GM19395 (cell line): ENCODE results near the gene OR10K2.
"Not testable (repeated sequence)": the region's sequence is repeated elsewhere in the genome, so short reads cannot be mapped to it uniquely, and the experiment has no call there.

Experiments
- ATAC-seq: cut with Tn5 transposase; IDR thresholded peaks from one replicate; pipeline ENCODE4 v1.9.1; 2021; ENCODE audit warnings: mild to moderate bottlenecking, moderate library complexity; ENCODE audit not compliant: unreplicated experiment

Gene OR10K2, protein sequence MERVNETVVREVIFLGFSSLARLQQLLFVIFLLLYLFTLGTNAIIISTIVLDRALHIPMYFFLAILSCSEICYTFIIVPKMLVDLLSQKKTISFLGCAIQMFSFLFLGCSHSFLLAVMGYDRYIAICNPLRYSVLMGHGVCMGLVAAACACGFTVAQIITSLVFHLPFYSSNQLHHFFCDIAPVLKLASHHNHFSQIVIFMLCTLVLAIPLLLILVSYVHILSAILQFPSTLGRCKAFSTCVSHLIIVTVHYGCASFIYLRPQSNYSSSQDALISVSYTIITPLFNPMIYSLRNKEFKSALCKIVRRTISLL

DNA sequence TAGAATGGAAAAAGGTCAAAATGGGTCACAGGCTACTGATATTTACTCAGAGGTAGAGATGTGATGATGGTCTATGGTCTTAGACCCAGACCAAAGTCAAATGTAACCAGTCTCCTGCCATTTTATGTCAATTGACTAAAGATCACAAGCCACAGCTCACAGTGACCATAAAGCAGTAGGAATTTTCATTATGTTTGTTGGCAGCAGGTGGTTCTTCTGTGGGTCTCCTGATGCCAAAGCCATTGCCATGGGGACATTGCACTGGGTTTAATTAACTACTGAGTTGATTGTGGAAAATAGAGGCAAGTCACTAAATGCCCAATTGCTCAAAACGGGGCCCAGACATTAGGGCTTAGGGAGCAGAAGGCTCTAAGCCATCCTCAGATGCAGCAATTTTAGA lies at the start of gene OR10K2:
Gene OR10K2, minus strand, starts transcription at position 101 of the 400 bp plus-strand sequence. CDS start 5,371 bp downstream, outside the sequence.
- no peak for ATAC-seq

DNA sequence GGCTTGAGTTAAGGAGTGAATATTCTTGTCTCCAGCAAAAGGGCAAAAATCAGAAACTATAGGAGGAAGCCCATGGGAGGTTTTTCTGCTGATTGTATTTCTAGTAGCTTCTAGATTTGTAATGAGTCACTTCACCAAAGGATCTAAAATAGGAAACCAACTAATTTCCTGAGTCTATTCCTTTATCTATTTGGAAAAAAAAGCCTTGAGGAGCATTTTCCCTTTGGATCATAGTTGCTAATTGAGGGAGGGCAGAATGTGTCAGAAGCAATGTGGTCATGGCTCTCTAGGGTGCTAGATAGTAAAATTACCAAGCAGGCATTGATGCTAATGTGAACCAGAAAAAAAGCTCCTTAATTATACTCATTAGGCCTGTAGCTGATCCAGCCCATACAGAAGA lies 45.9 kb upstream of the OR10K2 start, which contains the start of gene OR10R2:
Gene OR10R2, plus strand, starts transcription at position 301 of the 400 bp plus-strand sequence. CDS start 106 bp downstream, outside the sequence.
- ATAC-seq, result no peak

DNA sequence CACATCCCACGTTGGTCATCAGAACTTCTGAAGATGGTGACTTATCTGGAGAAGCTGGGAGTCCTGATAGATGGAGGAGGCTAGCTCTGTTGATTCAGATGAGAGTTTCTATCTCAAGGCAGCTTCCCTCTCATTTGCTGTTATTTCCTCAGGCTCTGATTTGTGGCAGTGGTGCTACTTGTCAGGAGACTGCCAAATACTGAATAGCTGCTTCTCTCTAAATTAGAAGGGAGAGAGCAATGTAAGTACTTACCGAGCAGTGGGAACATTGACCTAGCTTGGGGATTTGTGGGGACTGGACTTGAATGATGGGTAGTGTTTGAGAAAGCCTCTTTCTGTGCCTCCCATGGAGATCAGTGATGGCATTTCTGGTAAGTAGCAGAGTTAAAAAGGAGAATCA lies 35.5 kb upstream of the OR10K2 start, which contains the start of gene OR10K1:
Gene OR10K1, plus strand, starts transcription at position 301 of the 400 bp plus-strand sequence. CDS start 3,728 bp downstream, outside the sequence.
- no peak for ATAC-seq

DNA sequence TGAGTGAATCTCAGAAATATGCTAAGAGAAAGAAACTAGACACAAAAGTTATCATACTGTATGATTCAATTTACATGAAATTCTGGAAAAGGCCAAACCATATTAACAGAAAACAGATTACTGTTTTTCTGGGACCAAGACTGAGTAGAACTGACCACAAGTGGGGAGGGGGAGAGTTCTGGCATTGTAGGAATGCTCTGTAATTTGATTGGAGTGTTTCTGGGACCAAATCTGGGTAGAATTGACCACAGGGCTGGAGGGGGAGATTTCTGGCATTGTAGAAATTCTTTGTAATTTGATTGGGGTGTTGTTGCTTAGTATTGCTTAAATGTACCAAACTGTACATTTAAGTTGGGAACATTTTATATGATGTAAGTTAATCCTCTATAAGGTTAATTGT lies 32.2 kb upstream of the OR10K2 start:
- ATAC-seq, result no peak

DNA sequence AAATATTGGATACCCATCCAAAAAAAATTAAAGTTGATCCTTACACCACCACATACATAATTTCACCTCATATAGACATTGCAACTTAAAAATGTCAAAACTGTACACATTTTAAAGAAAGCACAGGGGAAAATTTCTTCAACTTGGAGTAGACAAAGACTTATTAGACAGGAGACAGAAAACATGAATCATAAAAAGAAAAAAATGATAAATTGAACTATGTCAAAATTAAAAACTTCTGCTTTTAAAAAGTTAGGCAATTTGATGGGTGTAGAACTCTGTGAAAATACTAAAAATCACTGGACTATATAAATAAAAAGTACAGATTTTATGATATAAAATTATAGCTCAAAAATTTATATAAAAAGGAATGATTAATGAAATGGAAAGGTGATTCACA lies 31.2 kb upstream of the OR10K2 start:
- ATAC-seq, result no peak

DNA sequence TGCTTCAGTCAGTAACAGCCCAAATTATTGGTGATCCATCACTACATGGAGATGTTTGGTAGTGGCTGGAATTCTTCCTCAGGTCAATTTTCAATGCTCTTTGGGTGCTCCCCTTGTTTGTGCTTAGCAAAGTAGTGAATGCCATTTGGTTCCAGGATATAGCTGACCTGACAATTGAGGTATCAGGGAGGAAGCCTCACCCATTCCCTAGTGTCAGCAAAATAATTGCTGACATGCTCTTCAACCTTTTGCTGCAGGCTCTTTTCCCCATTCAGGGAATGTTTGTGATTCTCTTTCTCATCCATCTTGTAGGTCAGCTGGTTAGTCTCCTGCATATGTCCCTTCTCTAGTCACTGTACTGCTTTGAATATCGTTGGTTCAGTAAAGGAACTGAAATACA lies 28.5 kb upstream of the OR10K2 start:
- no peak for ATAC-seq

DNA sequence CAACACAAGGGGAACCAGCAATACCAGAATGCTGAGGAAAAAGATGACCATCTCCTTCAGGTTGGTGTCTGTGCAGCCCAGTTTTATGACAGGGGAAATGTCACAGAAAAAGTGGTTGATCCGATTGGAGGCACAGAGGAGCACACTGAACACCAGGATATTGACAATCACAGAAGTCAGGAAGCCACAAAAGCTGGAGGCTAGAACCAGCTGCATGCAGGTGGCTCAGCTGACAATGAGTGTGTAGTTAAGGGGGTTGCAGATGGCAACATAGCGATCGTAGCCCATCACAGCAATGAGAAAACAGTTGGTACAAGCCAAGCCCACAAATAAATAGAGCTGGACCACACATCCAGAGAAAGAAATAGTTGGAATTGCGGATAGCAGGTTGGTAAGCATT lies 19.3 kb upstream of the OR10K2 start:
- ATAC-seq, result no peak

DNA sequence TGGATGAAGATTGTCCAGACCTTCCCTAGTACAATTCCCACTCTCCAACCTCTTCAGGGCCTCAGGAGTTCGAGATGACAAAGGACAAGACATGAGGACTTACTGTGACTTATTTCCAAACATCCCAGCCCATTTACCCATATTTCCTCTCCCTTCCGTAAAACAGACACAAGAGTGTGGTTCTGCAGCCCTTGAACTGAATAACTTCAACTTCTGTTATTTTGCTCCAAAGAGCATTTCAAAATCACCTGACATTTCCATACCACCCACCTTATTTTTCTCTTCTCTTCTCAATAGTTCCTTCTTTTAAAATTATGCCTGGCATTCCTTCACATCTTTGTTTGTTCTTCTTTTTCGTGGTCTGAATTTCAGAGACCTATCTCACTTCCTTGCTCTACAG lies 8.7 kb upstream of the OR10K2 start:
- no peak for ATAC-seq

DNA sequence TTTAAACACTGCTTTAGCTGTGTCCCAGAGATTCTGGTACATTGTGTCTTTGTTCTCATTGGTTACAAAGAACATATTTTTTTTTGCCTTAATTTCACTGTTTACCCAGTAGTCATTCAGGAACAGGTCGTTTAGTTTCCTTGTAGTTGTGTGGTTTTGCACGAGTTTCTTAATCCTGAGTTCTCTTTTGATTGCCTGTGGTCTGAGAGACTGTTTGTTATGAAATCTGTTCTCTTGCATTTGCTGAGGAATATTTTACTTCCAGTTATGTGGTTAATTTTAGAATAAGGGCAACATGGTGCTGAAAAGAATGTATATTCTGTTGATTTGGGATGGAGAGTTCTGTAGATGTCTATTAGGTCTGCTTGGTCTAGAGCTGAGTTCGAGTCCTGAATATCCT lies 4.1 kb upstream of the OR10K2 start:
- not testable (repeated sequence) for ATAC-seq

DNA sequence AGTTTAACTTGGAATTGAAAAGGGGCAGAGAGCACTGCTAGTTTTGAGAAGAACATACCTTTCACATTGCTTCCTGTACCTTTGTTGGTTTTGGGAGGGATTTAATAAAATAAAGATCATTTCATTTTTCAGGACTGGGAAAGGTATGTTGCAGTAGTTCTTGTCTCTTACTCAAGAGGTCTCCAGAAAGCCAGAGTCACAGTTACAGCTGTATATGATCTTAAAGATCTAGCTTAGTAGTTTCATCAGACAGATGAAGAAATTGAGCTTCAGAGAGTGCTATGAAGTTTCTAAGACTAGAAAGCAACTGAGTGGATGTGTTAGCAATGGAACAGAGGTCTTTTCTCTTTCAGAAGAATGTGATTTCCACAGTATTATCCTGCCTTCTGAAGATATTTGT lies 1.0 kb downstream of the OR10K2 start:
- no peak for ATAC-seq

DNA sequence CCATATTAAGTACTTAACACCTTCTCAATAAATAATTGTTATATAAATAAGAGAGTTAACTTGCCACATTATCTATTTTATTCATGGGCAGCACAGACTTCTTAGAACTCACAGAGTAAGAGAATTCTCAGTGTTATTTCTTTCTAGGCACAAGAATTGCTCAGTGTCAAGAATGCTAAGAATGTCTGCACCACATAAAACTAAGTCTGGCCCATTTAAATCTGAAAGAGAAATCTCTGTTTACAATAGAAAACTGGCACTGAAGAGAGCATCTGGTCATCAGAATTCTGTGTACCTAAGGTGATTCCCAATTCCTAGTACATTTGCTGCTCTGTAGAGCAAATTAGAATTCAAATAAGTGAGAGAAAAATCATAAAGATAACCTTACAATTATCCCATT lies 3.8 kb downstream of the OR10K2 start:
- ATAC-seq, result no peak

DNA sequence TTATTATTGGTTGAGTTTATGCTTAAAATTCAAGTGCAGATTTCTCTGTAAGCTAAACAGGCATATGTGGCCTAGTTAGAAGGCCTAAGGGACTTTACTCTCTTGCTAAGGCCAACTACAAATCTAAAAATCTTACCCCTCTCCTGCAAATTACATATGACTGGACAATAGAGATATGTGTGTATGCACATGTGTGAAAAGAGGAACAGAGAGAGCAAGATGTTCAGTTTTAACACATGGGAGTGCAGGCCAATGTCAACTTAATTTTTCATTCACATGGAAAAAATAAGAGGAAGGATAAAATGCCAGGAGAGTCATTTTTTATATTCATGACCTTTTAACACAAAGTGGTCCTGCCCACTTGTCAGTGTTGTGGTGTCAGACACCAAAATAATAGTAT lies 8.5 kb downstream of the OR10K2 start:
- no peak for ATAC-seq

DNA sequence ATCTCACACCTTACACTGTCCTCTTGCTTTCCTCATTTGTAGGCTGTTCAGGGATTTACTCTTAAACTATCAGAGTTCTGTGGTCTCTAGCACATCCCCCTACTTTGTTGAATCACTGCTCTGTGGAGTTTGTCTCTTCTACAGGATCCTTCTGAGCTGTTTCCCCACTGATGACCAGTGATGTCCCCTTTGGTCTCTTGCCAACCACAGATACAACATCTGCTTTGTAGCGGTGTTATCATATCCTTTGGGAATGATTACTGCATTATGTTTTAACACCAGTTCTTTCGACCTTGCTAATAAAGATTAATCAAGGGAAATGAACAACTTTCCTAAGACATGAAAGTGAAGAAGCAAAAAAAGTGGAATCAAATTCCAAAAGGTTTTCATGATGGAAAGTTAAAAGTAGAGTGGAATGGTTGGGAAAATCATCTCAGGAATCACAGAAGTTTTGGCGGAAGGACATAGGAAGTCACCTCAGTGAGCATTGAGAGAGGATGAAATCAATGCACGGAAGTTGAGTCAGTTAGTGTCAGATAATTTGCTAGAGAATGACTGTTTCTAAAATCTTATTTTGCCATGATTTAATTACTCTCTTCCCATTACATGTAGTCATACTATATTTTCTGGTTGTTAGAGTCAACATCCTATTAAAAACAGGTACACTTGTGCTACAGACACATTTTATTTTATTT lies 11.2 kb downstream of the OR10K2 start:
- ATAC-seq, result no peak

DNA sequence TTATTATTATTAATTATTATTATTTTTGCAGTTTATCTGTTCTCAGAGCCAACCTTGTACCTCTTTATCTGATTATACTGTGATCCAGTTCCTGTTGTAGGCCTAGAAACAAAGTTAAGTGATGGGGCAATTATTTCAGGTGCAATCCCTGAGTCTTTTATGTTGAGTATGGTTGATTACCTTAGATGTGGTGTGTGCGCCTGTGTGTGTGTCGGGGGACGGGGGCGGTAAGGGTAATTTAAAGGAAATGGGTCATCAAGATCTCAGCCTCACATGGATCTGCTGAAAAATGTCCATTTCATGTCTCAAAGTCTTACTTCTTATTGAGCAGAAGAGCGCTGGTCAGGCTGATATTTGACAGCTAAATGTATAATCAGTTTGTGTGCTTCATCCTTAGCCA lies 18.9 kb downstream of the OR10K2 start:
- ATAC-seq, result no peak

DNA sequence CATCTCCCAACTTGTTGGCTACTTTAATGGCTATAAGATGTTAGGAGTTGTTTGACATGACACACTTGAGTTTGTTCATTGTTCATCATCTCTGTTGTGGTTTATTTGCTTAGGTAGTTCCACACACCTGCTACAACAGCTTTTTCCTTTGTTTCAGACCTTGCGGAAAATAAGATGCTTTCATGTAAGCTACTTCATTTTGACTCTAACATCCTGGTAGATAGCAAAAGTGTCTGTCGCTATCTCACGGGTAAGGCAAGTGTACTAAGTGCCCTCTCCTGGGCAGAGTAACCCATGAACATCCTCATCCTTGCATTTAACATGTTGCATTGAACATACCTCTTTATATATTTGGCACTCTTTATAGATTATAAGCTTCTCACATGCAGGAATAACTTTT lies 25.2 kb downstream of the OR10K2 start:
- ATAC-seq, result no peak

DNA sequence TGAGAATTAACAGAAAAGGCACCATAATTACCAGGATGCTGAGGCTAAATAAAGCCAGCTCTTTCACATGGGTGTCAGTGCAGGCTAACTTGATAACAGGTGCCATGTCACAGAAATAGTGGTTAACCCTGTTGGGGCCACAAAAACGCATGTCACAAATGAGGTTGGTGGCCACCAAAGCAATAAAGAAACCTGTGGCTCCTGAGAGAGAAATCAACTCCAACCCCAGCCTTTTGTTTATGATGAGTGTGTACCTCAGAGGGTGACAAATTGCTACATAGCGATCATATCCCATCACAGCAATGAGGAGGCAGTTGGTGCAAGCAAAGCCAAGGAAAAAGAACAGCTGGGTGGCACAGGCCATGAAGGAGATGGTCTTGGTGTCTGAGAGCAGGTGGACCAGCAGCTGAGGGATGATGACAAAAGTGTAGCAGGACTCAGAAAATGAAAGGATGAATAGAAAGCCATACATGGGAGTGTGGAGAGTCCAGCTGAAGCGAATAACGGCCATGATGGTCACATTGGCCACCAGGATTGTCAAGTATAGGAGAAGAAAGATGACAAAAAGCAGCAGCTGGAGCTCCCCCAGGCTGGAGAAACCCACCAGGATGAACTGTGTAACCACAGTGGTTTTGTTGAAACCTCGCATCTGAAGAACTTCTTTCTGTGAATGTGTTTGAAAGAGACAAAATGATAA lies 27.1 kb downstream of the OR10K2 start, which contains the start of gene OR10T2:
Gene OR10T2, minus strand, starts transcription at position 649 of the 697 bp plus-strand sequence. Its CDS starts 0 bp downstream, at position 649.
- ATAC-seq, result no peak

DNA sequence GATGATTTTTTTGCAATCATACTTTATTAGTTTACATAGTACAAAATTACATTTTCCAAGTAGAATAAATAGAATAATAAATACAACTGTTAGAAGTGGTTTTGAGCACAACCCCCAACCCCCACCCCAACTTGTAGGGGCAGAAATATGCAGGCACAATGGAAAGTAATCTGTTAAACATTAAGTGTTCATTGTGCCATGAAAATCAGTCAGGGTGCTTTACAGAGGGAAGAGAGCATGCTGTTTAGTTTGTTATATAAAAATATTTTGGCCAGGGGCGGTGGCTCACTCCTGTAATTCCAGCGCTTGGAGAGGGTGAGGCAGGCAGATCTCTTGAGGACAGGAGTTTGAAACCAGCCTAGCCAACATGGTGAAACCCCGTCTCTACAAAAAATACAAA lies 29.4 kb downstream of the OR10K2 start:
- ATAC-seq, result no peak

DNA sequence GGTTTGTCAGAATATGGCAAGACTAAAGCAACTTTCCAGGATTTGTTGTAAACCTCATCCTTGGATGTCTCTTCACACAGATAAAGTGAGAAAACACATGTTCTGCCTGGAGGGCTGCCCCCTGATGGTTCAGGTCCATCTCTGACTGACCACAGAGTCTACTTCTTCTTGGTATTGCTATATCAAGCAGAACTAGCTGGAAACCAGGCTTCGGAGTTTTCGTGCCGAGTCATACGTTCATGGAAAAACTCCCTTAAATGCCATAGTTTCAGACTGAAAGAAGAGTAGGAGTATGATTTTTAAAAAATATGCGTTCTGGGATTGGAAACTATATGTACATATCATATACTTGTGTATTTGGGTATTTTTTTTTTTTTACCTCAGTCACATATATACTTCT lies 32.6 kb downstream of the OR10K2 start:
- no peak for ATAC-seq

DNA sequence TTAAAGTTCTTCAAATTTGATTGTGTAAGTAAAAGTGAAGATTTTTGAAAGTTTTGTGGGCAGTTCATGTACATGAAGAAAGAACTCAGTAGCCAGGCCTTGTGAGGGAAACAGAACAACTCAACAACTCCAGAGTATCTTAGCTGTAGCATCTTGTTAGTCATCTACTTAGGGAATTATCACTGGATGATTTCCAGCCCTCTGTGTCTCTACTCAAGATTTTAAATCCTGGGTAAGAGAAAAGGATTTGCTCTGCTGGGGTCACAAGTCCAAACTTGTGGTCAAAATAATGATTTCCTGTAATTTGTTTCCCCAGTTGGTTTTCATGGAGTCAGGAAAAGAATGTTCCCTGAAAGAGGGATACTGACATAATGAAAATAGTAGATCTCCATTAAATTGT lies 34.9 kb downstream of the OR10K2 start:
- no peak for ATAC-seq

DNA sequence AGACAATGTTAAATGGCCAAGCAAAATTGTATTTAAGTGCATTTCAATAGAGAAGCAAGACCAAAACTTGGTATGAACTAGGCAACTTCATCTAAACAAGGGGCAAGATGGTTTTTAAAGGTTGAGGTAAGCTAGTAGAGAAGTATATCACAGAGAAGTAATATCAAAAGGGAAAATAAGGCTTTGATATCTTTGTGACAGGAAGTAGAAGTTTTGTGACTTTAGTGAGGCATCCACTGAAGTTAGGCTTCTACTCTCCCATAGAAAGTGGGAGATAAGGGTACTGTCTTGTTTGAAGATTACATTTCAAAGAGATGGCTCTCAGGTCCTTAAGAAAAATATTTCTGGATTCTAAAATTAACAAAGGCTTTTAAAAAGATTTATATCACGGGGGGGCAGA lies 35.7 kb downstream of the OR10K2 start:
- no peak for ATAC-seq

DNA sequence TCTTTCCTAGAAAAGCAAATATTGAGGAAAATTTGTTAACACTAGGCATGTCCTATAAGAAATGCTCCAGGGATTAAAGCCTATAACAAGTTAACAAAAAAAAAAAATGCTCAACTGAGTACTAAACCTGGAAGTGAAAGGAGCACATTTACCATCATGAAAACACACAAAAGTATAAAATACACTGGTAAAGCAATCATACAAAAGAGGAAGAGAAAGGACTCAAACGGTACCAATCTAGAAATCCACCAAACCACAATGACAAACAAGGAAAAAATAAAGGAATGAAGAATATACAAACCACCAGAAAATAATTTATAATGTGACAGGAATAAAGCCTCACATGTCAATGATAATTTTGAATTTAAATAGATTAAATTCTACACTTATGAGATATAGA lies 51.2 kb downstream of the OR10K2 start:
- ATAC-seq, result no peak

DNA sequence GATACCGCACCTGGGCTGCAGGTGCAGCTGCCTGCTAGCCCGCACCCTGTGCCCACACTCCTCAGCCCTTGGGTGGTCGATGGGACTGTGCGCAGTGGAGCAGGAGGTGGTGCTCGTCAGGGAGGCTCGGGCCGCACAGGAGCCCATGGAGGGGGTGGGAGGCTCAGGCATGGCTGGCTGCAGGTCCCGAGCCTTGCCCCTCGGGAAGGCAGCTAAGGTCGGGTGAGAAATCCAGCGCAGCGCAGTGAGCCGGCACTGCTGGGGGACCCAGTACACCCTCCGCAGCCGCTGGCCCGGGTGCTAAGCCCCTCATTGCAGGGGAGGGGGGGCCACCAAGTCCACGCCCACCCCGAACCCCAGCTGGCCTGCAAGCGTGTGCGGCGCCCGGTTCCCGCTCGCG lies 51.9 kb downstream of the OR10K2 start:
- not testable (repeated sequence) for ATAC-seq
